IPS DF 19.7 (cell line): ENCODE data around the gene FGF22.

ENCODE experiments used
- DNase-seq: peaks from one replicate; pipeline ENCODE4 v3.0.0-alpha.2; 2013; ENCODE audit warnings: low read depth, low spot score

Gene FGF22

DNA sequence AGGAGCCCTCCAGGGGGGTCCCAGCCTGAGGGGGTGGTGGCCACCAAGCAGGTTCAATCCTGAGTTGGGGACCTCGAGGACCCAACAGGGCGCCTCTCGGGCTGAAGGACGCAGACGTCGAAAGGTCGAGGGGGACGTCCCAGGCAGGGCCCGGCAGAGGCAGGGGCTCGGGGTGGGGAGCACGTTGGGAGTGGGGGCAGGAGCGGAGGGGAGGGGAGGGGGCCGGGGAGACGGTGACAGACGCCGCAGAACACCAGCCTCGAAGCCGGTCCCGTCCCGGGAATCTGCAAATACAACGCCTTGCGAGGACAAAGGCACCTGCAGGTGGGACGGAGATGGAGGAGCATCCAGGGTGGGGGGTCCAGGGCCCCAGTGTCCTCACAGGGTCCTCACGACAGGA lies 4.1 kb downstream of the FGF22 start:
- DNase-seq, result no peak

DNA sequence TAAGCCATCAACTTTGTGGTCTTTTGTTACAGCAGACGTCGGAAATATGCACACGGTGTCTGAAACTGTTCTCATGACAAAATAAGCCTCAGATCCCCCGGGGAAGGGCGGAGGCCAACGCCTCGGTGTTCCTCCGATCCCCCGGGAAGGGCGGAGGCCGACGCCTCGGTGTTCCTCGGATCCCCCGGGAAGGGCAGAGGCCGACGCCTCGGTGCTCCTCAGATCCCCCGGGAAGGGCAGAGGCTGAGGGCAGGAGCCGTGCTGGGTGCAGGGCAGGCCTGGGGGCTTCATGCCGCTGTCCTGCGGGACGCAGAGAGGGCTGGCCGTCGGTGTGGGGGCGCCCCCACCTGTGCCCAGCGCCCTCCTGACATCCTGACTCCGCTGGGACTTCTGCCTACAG lies 4.7 kb downstream of the FGF22 start:
- no peak for DNase-seq

DNA sequence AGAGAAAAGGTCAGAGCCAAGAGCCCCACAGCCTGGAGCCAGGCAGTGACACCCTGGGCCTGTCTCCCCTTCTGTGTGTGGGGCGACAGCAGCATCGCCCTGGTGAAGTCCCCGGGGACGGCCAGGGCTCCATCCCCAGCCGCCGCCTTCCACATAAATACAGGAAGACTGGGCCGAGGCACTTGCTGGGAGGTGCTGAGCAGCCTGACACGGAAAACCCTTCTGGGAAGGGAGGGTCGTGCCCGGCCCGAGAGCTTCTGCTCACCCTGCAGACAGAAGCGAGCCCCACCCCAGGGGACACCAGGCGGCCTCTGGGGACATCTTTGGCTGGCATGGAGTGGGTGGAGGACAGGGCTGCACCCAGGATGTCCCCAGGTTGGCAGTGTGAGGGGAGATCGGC lies 5.1 kb downstream of the FGF22 start:
- no peak for DNase-seq

DNA sequence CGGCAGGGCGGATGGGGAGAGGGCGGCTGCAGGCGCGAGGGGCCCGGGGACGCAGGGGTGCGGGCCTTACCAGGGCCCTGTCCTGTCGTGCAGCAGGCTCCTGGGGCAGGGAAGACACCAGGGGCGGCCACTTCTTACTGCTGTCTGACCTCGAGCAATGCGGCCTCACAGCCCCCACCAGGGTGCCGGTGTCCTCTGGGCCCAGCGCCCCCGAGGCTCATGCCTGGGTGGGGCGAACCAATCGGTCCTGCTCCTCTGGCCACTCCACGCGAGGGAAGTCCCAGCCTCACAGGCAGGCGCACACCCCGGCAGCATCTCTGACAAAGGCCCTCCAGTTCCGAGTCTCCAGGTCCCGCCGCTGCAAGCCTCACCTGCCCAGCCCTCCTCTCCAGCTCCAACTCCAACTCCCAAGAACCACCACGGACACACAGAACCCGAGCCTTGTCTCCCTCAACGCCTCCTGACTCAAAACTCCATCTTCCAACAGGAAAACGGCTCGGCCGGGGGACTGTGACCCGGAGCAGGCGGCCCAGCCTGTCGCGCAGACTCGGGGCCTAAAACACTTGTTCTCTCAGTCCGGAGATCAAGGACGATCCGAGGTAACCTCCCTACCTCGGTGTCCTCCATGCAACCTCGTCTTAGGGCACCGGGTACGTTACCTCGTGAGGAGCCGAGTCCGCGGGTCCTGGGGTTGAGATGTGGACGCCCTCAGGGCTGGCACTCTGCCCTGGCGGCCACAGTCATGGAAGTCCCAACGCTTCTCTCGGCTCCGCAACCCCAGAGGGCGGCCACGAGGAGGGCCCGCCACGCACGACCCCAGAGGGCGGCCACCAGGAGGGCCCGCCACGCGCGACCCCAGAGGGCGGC lies 6.5 kb downstream of the FGF22 start:
- no peak for DNase-seq

DNA sequence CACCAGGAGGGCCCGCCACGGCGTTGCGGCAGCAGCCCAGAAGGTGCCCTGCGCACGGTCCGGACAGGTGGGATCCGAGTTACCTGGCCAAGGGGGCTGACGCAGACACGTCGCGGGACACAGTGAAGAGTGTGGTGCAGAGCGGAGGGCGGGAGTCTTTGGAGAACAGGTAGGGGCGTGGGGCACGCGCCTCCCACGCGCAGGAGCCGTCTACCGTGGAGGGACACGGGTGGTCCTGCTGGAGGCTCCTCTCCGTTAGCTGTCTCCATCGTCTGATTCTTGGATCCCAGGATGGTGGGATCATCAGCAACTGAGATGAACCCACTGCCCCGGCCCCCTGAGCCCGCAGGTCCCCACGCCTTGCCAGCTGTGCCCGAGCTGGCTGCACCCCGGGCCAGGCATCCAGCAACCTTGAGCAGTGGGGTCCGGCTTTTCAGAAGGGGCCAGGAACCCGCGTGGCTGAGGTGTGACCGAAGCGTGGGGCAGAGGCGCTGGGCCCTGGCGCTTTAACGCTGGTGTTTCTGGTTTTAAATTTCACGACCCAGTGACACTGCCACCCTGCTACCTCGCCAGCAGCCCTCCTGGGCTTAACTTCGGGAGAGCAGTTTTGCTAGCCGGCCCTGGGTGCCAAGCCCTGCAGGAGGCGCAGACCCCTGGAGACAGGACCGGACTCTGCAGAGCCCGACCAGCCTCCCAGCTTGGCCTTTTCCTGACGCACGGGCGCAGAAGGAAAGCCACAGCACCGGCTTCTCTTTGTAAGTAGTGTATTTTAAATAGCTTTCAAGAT lies 7.3 kb downstream of the FGF22 start:
- DNase-seq, result no peak

DNA sequence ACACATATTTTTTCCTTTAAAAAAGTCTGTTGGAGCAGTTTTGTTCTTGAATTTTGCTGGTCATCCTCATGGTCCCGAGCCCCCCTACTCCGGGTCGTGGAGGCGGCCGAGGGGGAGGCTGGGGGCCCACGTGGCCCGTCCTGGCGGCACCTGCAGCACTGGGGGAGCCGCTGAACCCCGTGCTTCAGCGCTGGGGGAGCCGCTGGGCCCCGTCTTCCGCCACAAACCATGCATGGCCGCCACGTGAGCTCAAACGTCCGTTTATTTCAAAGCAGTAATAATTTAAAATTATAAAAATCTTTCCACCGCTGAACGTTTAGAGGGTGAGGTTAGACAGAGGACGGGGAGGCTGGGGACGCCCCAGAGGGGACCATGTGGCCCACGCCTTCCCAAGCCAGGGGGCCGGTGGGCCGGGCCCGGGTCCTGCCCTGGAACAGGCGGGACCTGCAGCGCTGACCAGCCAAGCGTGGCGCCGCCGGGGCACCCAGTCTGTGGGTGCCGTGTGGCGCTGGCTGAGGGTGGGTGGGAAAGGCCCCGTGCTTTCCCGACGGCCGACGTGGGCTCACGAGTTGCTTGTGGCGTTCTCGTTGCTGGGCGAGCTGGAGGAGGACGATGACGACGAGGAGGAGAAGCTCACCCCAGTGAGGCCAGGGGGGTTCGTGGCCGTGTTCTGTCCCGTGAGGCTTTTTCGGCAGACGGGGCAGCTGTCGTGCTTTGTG lies 8.0 kb downstream of the FGF22 start:
- DNase-seq, result no peak

DNA sequence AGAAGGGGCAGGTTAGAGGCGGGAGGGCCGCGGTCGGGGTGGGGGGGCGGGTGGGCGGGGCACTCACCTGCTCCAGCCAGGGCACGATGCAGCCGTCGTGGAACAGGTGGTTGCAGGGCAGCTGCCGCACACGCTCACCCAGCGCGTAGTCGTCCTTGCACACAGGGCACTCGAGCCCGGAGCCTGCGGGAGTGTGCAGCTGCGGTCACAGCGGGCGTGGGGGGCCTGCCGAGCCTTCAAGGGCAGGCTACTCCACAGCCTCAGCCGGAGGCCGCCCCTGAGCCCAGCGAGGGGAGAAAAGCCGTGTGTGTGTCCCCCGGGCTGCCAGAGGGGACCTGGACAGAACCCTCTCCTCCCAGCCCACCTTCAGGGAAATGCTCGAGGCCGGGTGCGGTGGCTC lies 8.6 kb downstream of the FGF22 start:
- DNase-seq, result no peak

DNA sequence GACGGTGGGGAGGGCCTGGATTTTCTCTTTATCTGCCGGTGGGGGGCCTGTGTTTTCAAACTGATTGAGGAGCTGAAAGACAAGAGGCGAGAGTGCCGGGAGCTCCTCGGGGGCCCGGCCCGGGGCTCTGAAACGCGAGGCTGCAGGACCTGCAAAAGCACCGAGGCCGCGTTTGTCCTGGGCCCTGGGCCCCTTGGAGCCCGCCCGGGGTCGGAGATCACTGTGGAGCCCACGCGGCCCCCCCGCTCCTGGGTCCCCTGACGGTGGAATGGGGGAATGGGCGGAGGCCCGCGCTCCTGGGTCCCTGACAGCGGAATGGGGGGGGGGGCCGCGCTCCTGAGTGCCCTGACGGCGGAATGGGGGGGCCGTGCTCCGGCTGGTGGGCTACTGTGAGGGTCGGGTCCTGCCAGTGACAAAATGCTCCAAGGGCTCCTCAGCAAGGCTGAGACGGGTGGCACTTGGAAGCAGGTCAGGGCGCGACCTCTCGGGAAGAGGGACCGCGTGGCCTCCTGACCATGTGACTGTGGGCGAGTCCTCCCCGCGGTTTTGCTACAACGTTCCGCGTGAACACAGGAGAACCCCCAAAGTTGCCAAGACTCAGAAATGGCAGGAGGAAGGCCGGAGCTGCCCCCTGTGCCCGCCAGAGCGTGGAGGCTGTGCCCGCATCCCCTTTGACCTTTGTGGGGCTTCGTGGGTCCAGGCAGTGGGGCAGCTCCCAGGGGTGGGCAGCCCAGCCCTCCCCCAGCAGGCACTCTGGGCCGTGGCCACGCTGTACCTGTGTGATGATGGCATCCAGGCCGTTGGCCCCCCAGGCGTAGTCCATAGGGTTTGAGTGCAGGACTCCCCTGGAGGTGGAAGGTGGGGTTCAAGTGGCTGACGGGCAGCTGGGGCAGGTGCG lies 9.5 kb downstream of the FGF22 start:
- DNase-seq, result no peak

DNA sequence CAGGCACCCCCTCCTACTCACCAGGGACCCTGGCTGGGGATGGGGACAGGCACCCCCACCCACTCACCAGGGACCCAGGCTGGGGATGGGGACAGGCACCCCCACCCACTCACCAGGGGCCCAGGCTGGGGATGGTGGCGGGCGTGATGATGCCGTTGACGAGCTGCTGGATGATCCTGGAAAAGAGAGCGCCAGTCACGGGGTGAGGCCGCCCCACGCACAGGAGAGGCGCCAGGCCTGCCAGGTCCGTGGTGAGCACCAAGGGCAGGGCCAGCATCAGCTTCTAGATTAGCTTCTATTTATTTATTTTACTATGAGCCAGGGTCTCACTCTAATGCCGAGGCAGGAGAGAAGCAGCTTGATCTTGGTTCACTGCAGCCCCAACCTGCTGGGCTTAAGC lies 10.4 kb downstream of the FGF22 start:
- DNase-seq, result no peak

DNA sequence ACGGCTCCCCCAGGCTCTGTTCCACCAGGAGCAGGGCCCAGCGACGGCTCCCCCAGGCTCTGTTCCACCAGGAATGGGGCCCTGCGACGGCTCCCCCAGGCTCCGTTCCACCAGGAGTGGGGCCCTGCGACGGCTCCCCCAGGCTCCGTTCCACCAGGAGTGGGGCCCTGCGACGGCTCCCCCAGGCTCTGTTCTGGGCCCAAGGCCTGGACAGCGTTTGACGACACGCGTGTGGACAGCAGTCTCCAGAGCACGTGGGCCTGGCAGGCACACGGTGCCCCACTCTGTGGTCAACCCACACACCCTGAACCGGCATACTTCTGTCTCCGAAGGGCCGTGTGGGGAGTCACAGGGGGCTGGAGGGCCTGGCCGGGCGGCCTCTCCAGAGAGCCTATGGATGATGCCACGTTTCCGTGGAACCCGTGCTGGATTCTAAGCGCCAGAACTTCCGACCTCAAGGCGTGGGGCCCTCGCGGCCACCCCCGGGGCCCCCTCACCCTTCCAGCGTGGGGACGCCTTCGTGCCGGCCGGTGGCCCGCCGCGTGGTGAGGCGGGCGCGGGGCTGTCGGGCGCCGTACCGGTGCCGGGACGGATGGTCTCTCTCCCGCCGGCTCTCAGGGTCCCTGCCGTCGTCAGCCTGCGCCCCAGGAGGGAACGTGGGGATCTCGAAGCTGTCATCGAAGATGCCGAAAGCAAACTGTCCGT lies 11.6 kb downstream of the FGF22 start:
- no peak for DNase-seq

DNA sequence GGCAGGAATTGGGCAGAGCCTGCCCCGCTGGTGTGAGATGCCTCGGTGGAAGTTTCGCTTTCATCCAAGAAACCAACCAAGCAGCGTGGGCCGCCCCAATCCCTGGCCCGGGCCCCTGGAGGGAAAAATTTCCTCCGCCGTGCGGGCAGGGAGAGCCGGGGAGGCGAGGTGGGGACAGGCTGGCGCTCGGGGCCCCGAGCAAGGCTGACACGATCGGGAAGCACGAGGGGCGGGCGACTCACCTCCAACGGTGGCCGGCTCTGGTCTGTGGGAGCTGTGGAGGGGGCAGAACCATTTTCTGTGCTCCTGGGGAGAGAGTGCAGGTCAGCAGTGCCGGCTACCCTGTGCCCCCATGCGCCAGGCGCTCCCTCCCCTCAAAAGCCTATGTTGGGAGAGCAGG lies 12.3 kb downstream of the FGF22 start:
- no peak for DNase-seq

DNA sequence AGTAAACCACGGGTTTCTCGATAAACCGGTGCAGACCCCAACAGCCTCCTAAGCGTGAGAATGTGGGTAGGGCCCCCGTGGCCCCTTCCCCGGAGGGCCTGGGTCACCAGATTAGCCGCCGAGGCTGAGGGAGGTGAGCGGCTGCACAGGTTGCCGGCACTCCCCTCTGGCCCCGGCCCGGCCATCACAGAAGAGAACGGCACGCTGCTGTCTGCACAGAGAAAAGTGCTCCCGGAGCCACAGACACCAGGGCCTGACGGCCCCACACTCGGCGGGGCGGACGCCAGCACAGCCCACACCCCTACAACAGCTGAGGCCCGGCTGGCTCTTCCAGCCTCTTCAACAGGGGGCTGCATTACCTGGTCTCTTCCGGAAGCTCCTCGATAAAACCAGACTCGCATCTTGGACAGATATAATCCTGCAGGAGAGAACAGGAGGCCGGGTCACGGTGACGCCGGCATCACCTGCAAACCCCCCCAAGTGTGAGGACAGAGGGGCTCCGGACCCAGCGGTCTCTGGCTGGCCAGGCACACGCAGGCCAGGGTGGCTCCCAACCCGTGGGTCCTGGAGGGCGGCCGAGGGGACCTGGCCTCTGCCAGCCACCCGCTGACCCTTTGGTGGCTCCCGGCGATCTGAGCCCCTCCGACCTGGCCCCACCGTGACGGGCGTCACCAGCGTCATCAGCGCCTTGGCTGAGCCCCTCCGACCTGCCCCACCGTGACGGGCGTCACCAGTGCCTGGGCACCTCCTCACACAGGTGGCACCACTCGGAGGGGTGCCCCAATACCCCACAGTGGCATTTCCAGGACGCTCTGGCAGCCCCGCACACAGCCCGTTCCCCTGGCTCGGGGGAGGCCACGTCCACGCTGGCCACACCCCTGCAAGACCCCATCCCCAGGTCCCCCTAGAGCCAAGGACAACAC lies 13.0 kb downstream of the FGF22 start:
- no peak for DNase-seq

DNA sequence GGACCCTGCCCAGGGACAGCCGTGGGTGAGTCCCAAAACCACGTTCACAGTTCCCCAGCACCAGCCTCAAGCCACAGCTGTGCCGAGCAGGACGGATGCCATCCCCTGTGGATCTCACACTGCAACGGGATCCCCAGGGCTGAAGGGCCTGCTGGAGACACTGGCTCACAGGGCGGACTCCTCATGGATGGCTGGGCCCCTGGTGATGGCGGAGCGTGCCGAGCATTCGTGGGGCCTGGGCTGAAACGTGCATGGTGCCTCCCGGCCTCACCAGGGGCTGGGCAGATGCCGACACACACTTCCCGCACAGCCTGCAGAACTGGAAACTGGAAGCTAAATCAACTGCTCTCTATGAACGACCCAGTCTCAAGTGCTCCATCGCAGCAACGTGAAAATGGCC lies 13.7 kb downstream of the FGF22 start:
- DNase-seq, result no peak

DNA sequence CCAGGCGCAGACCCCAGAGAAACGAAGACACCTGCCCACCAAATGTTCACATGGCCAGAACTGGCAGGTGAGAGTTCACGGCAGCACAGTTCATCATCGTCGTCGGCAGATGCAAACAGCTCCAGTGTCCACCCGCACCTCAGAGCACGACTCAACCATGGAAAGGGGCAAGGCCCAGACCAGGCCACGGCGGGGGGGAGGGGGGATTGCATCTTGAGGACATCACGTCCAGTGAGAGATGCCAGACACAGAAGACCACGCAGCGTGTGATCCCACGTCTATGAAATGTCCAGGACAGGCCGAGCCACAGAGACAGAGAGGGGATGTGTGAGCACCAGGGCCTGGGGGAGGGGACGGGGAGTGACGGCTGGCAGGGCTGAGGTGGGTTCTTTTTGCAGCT lies 16.0 kb downstream of the FGF22 start:
- no peak for DNase-seq

DNA sequence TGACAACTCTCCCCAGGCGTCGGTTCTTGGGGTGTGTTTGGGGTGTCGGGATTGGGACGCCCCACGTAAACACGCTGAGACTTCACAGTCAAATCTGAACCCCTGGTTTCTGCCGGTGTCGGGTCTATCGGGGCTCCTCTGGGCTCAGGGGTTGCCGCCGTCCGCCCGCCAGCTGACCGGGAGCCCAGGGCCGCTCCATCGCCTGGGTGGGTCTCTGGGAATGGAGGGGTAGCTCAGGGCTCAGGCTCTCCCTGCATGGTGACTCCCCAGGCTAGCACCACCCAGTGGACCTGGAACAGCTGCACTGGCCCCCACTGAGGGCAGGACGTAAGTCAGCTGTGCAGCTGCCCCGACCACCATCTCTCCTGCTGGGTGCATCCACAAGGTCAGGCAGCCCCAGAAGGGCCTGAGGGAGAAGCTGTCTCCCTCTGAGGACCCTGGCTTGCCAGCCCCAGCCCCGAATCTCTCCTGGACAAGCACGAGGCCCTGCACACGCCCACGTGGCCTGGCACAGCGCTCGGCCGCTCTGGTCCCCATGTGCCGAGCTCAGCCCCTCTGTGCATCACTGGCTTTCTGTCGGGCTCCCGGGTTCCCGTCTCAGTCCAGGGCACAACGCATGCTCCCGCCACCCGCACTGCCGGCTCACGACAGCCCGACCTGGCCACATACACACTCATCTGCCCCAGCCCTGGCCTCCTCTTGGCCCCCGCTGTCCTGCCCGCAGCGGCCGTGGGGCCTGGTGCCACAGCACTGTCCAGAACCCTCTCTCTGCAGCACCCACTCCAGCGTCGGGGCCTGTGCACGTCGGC lies 17.3 kb downstream of the FGF22 start:
- DNase-seq, result no peak

DNA sequence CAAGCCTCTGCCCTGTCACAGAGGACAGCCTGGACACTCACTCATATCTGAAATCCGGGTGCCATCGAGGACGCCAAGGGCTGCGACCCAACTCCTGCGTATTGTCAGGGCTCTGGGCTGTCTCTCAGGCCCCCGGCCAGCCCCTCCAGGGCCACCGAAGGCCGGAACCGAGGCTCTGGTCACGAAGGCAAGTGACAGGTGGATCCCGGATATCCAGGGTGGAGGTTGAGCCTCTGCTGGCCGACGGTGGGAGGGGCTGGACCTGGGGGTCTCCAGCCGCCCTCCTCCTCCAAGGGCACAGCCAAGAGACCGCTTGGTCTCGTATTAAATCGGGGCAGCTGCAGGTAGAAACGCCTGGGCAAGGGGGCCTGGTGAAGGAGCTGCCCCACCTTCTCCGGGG lies 17.9 kb downstream of the FGF22 start:
- no peak for DNase-seq

DNA sequence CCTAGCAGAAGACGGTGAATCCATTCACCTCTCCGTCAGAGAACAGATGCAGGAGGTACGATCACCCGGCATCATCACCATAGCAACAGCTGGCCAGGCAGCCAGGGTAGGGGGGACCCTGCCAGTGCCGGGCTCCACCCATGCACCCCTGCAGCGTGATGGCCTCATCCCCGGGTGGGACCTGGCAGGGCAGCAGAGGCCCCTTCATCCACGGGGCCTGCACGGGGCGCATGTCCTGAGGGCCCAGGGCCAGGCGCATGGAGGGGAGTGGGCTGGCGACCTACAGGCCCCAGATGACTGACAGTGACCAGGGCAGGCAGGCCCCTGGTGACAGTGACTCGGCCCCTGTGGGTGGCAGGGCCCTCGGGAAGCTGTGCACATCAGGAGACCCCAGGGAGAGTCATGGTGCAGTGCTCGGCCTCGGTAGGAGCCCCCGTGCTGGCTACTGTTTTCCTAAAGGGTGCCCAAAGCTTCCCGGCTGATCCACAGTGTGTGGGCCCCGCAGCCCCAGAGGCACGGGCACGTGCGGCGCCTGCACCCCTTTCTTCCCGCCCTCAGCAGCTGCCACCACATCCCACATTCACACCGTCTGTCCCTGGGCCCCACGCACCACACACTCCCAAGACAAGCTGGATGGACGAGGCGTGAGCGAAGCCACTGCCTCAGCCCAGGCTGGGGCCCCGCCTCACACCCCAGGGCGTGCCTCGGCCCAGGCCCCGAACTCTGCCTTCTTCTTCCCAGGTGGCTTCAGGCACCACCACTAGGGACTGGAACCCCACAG lies 18.6 kb downstream of the FGF22 start:
- no peak for DNase-seq
